ENCODE data around the gene NPRL2.

GRCh38 chr3:50340147-50340447 lies 10.5 kb downstream of the NPRL2 start:
- no peak for TF ChIP-seq CTCF (conservative IDR thresholded peaks at IDR 0.05 in 1 of 2, IDR thresholded peaks at IDR 0.05 in 1 of 2; ENCODE audit: low read depth in 1 of 2, low read length in 2 of 2)
- no peak for TF ChIP-seq EZH2 (IDR thresholded peaks at IDR 0.05; ENCODE audit: low read length, missing control alignments)
